GM18505 (cell line): Measurements from ENCODE around the gene OR6M1.

Source experiments
- ATAC-seq: cut with Tn5 transposase; IDR thresholded peaks from one replicate; pipeline ENCODE4 v1.9.1; 2021; ENCODE audit not compliant: unreplicated experiment
- POLR2A ChIP-seq: IDR thresholded peaks from 4 replicates; pipeline ENCODE4 v1.6.1; 2011; ENCODE audit warnings: borderline replicate concordance; ENCODE audit not compliant: insufficient read depth, insufficient read length; ENCODE audit errors: extremely low read depth

The OR6M1 gene

GRCh38 chr11:123806249-123806648 lies at the start of gene OR6M1:
Gene OR6M1 (minus strand): TSS chr11:123806349. CDS start chr11:123806349, 0 bp downstream.
- no peak for TF ChIP-seq POLR2A
- no peak for ATAC-seq

GRCh38 chr11:123853038-123853437 lies 46.9 kb upstream of the OR6M1 start:
- no peak for ATAC-seq
- no peak for TF ChIP-seq POLR2A

GRCh38 chr11:123852321-123852720 lies 46.2 kb upstream of the OR6M1 start:
- no peak for ATAC-seq
- no peak for TF ChIP-seq POLR2A

GRCh38 chr11:123851110-123851509 lies 45.0 kb upstream of the OR6M1 start:
- TF ChIP-seq POLR2A, result no peak
- ATAC-seq, result no peak

- TF ChIP-seq POLR2A, result no peak
- ATAC-seq, result no peak
Measured at GRCh38 chr11:123841174-123841573, 35.0 kb upstream of the OR6M1 start.

- no peak for ATAC-seq
- no peak for TF ChIP-seq POLR2A
Measured at GRCh38 chr11:123839131-123839530, 33.0 kb upstream of the OR6M1 start.

- TF ChIP-seq POLR2A, result no peak
- no peak for ATAC-seq
Measured at GRCh38 chr11:123838659-123839058, 32.5 kb upstream of the OR6M1 start.

- no peak for ATAC-seq
- TF ChIP-seq POLR2A, result no peak
Measured at GRCh38 chr11:123838199-123838598, 32.0 kb upstream of the OR6M1 start.

GRCh38 chr11:123833095-123833494 lies 26.9 kb upstream of the OR6M1 start:
- ATAC-seq, result no peak
- TF ChIP-seq POLR2A, result no peak

- no peak for ATAC-seq
- TF ChIP-seq POLR2A, result no peak
Measured at GRCh38 chr11:123829745-123830144, 23.6 kb upstream of the OR6M1 start.

GRCh38 chr11:123822599-123822998 lies 16.4 kb upstream of the OR6M1 start:
- no peak for ATAC-seq
- TF ChIP-seq POLR2A, result no peak

- no peak for ATAC-seq
- no peak for TF ChIP-seq POLR2A
Measured at GRCh38 chr11:123822032-123822431, 15.9 kb upstream of the OR6M1 start.

- no peak for ATAC-seq
- TF ChIP-seq POLR2A, result no peak
Measured at GRCh38 chr11:123815122-123815521, 9.0 kb upstream of the OR6M1 start.

GRCh38 chr11:123801765-123802164 lies 4.4 kb downstream of the OR6M1 start:
- no peak for ATAC-seq
- TF ChIP-seq POLR2A, result no peak

- TF ChIP-seq POLR2A, result no peak
- ATAC-seq, result no peak
Measured at GRCh38 chr11:123800036-123800435, 6.1 kb downstream of the OR6M1 start.
